NCI-H526 (cell line): ENCODE data around the gene MARVELD3.
"Not testable (repeated sequence)": the region's sequence is repeated elsewhere in the genome, so short reads cannot be mapped to it uniquely, and the experiment has no call there.

Source experiments
- DNase-seq, 2 experiments: peaks; one replicate each; lab custom pipeline; 2025; lab: John Stamatoyannopoulos, UW

MARVELD3 gene

GRCh38 chr16:71672125-71672524 is 46.1 kb downstream of the MARVELD3 start:
- no peak for DNase-seq

GRCh38 chr16:71672803-71673581 is 47.0 kb downstream of the MARVELD3 start:
- DNase-seq = peak in 1 of 2 experiments; percentile 27

- DNase-seq = no peak
These were observed 47.6 kb downstream of the MARVELD3 start for GRCh38 chr16:71673582-71673973.

- no peak for DNase-seq
These were observed 48.2 kb downstream of the MARVELD3 start for GRCh38 chr16:71674229-71674628.

GRCh38 chr16:71675380-71675779 is 49.4 kb downstream of the MARVELD3 start:
- no peak for DNase-seq

- no peak for DNase-seq
These were observed 50.3 kb downstream of the MARVELD3 start for GRCh38 chr16:71676236-71676635.

GRCh38 chr16:71681360-71681759 is 55.4 kb downstream of the MARVELD3 start:
- no peak for DNase-seq

GRCh38 chr16:71684280-71684679 is 58.3 kb downstream of the MARVELD3 start:
- not testable (repeated sequence) for DNase-seq
